K562 (cell line): Measurements from ENCODE around the gene CTNNA3. TPM values are rescaled to one million over a fixed set of nuclear protein-coding genes. Genes with fewer than 3 reads are reported as not detected.

ENCODE experiments used
- ATAC-seq: fragments of 200-7000 bp; cut with Tn5 transposase; 3 replicates; pipeline ENCODE4 v1.9.1; 2020; ENCODE audit warnings: moderate library complexity
- BruUV-seq: library from RNA; stranded (reverse); fragments of 400-500 nt; replicated peaks from 2 replicates; lab custom pipeline; 2021; lab: Mats Ljungman, UMichigan
- CTCF ChIA-PET: fragments of 300-600 bp; formaldehyde crosslinking; extraction: SDS; loops from one replicate; lab custom pipeline; 2021; ENCODE audit warnings: low intra/inter-chr PET ratio; lab: Yijun Ruan, JAX
- POLR2A ChIA-PET: fragments of 300-600, 350-650 bp; sonication (Branson Sonifier 250); formaldehyde crosslinking; extraction: SDS; loops from one replicate; lab custom pipeline; 2021; ENCODE audit warnings: antibody characterized with exemption, inconsistent platforms; lab: Yijun Ruan, JAX
- DNase-seq, 4 experiments: peaks; one replicate each; pipeline versions ENCODE4 v3.0.0 to v3.0.0-alpha.2; 2011 to 2018; ENCODE audit warnings: low spot score in 3 of 4, mixed read lengths in 3 of 4; ENCODE audit errors: extremely low read depth in 1 of 4
- FAIRE-seq: peaks from 2 replicates; lab custom pipeline; 2011; peaks lifted over from hg19 to GRCh38; lab: Jason Lieb, UNC
- H2AFZ ChIP-seq: 2 replicates; pipeline ENCODE4 v1.6.0; 2011; ENCODE audit warnings: low read depth, low read length, control low read depth, inconsistent platforms
- H3K27ac ChIP-seq: fragments of 200-600 bp; 3 replicates; pipeline ENCODE4 v1.8.0; 2011; ENCODE audit warnings: low read depth, mild to moderate bottlenecking, control low read depth, inconsistent platforms, low read length, moderate library complexity, mixed read lengths; ENCODE audit errors: extremely low read depth
- H3K27me3 ChIP-seq, 2 experiments: fragments of 300-600 bp in 1 of 2; 2 replicates in 1 of 2; 3 replicates in 1 of 2; pipeline versions ENCODE4 v1.6.0 to v1.8.0; 2011; ENCODE audit warnings: inconsistent platforms in 2 of 2, low read length in 2 of 2, mild to moderate bottlenecking in 1 of 2, mixed read lengths in 1 of 2, moderate library complexity in 1 of 2; ENCODE audit not compliant: control insufficient read depth in 2 of 2, insufficient read depth in 2 of 2
- H3K36me3 ChIP-seq: fragments of 300-600 bp; 3 replicates; pipeline ENCODE4 v1.8.0; 2011; ENCODE audit warnings: mild to moderate bottlenecking, low read length, inconsistent platforms; ENCODE audit not compliant: control insufficient read depth, insufficient read depth
- H3K4me1 ChIP-seq, 2 experiments: fragments of 200-600 bp in 1 of 2; replicated peaks in 1 of 2; 2 replicates in 1 of 2; 3 replicates in 1 of 2; pipeline versions ENCODE4 v1.5.1 to v1.8.0; 2011; ENCODE audit warnings: inconsistent platforms in 2 of 2, low read length in 2 of 2, mild to moderate bottlenecking in 1 of 2, mixed read lengths in 1 of 2, moderate library complexity in 1 of 2; ENCODE audit not compliant: control insufficient read depth in 2 of 2, insufficient read depth in 2 of 2
- H3K4me2 ChIP-seq: 2 replicates; pipeline ENCODE4 v1.6.1; 2011; ENCODE audit warnings: low read length, control low read depth, inconsistent platforms, mixed read lengths; ENCODE audit not compliant: insufficient read depth
- H3K4me3 ChIP-seq: fragments of 200-600 bp; sonication (generic), shearing (Covaris generic); 2 replicates; pipeline ENCODE4 v1.5.1; 2016; ENCODE audit warnings: control low read depth, inconsistent platforms
- H3K79me2 ChIP-seq: fragments of 200-600 bp; 3 replicates; pipeline ENCODE4 v1.8.0; 2011; ENCODE audit warnings: low read length, inconsistent platforms; ENCODE audit not compliant: control insufficient read depth, insufficient read depth
- H3K9ac ChIP-seq, 2 experiments: 2 replicates each; pipeline versions ENCODE4 v1.6.0 to v1.6.1; 2011; ENCODE audit warnings: low read depth in 2 of 2, low read length in 2 of 2, control low read depth in 1 of 2, inconsistent platforms in 1 of 2, mild to moderate bottlenecking in 1 of 2, mixed read lengths in 1 of 2; ENCODE audit not compliant: insufficient read depth in 1 of 2
- H3K9me1 ChIP-seq: one replicate; pipeline ENCODE4 v1.6.0; 2011; ENCODE audit warnings: inconsistent platforms, mild to moderate bottlenecking, low read length, moderate library complexity; ENCODE audit not compliant: control insufficient read depth, insufficient read depth
- H3K9me3 ChIP-seq: replicated peaks from 2 replicates; pipeline ENCODE4 v1.5.1; 2011; ENCODE audit warnings: low read depth, low read length, inconsistent platforms; ENCODE audit not compliant: control insufficient read depth, insufficient read depth
- H4K20me1 ChIP-seq: replicated peaks from 2 replicates; pipeline ENCODE4 v1.6.1; 2011; ENCODE audit warnings: low read length, inconsistent platforms, mixed read lengths; ENCODE audit not compliant: control insufficient read depth, insufficient read depth
- CCAR2 ChIP-seq: fragments of 200-400 bp; formaldehyde crosslinking; IDR thresholded peaks from 2 replicates; pipeline ENCODE4 v1.6.1; 2017; ENCODE audit warnings: mild to moderate bottlenecking, low read depth, low read length
- E2F1 ChIP-seq: sonication (generic); formaldehyde crosslinking; IDR thresholded peaks from 2 replicates; pipeline ENCODE4 v1.8.1; 2023; ENCODE audit warnings: mild to moderate bottlenecking, missing genetic modification reagents, moderate library complexity
- KLF16 ChIP-seq: IDR thresholded peaks from 2 replicates; pipeline ENCODE4 v1.6.1; 2016; ENCODE audit warnings: antibody characterized with exemption
- PHTF2 ChIP-seq: fragments of 250-450 bp; sonication (Bioruptor Pico); IDR thresholded peaks from 2 replicates; pipeline ENCODE4 v1.5.0; 2021; ENCODE audit warnings: mild to moderate bottlenecking
- SAP30 ChIP-seq: fragments of 200-600 bp; sonication (generic); IDR thresholded peaks from 2 replicates; pipeline ENCODE4 v1.6.1; 2012; ENCODE audit warnings: borderline replicate concordance, low read depth, mild to moderate bottlenecking, moderate library complexity, low read length, control low read depth, inconsistent platforms; ENCODE audit not compliant: insufficient read depth, poor library complexity, severe bottlenecking
- SIRT6 ChIP-seq: IDR thresholded peaks from one replicate; pipeline ENCODE4 v1.6.1; 2012; ENCODE audit warnings: low read depth, mild to moderate bottlenecking, control low read depth, inconsistent platforms, low read length, moderate library complexity
- SOX6 ChIP-seq: fragments of 450-650 bp; IDR thresholded peaks from 2 replicates; pipeline ENCODE4 v1.6.1; 2014; ENCODE audit warnings: mild to moderate bottlenecking
- SRF ChIP-seq, 2 experiments: fragments of 250-450, 450-650 bp in 1 of 2; sonication (Bioruptor Pico) in 1 of 2; sonication (generic) in 1 of 2; formaldehyde crosslinking; IDR thresholded peaks; 2 replicates each; pipeline versions ENCODE4 v1.5.0 to v1.5.1; 2020 to 2022; ENCODE audit warnings: mild to moderate bottlenecking in 1 of 2, missing genetic modification reagents in 1 of 2
- ZNF407 ChIP-seq: fragments of 450-650 bp; IDR thresholded peaks from 2 replicates; pipeline ENCODE4 v1.6.1; 2016; ENCODE audit warnings: low read depth
- ZNF507 ChIP-seq: conservative IDR thresholded peaks from 2 replicates; pipeline ENCODE4 v1.6.1; 2017; ENCODE audit warnings: missing genetic modification characterization, missing compliant biosample characterization
- ZNF586 ChIP-seq: fragments of 450-650 bp; formaldehyde crosslinking; conservative IDR thresholded peaks from 2 replicates; pipeline ENCODE4 v1.4.0; 2020; ENCODE audit warnings: mild to moderate bottlenecking, moderate library complexity
- WGBS: fragments of 100-300 bp; shearing (Covaris generic); methylation state at CpG from one replicate; pipeline ENCODE4 v1.1.6; 2016; ENCODE audit warnings: low coverage, mixed read lengths; ENCODE audit not compliant: insufficient coverage; ENCODE audit errors: missing lambda C conversion rate; 5-methylcytosine and 5-hydroxymethylcytosine counted together
- in situ Hi-C: fragments of 300-500 bp; cut with MboI; formaldehyde crosslinking; loops from 4 replicates; pipeline ENCODE4 v1.15.0; 2018; ENCODE audit warnings: inconsistent platforms, mixed read lengths
- intact Hi-C: fragments of 100-400 bp; cut with micrococcal nuclease; formaldehyde crosslinking; loops from 2 replicates; pipeline ENCODE4 v1.14.2; 2022
- polyA plus RNA-seq, 8 experiments: library from polyadenylated mRNA; depleted of rRNA in 4 of 8; stranded (reverse) in 5 of 8; unstranded in 3 of 8; fragments of >200 nt; fragmentation: Nextera tagmentation in 2 of 8; fragmentation: Illumina TruSeq in 1 of 8; extraction: Ambion mirVana in 2 of 8; extraction: Trizol in 1 of 8; gene quantifications; 2 replicates each; pipeline versions ENCODE4 v1.2.1 to v1.2.3, GENCODE V29; 2011 to 2014; ENCODE audit warnings: inconsistent platforms in 1 of 8, missing spikeins in 1 of 8
- total RNA-seq, 7 experiments: library from RNA; depleted of rRNA in 6 of 7; stranded (reverse); fragments of >200 nt in 6 of 7; fragmentation: Illumina TruSeq in 2 of 7; extraction: Trizol in 2 of 7; gene quantifications; 2 replicates each; pipeline versions ENCODE4 v1.2.1 to v1.2.3, GENCODE V29; 2011 to 2021; ENCODE audit warnings: low replicate concordance in 1 of 7

The CTNNA3 gene
- total and polyA plus RNA-seq, 9 of the 15 experiments (the other 6 are each of a cell fraction or from before 2014, with no cell fraction given): 0.04 TPM; not detected in 8

- in situ Hi-C loops: no loop called here
- no TSS peak for BruUV-seq
- peaks cover 7% of the 10 kb centered on the region; the same call in 1 of the 2 replicates for H3K9me3 ChIP-seq
- H3K36me3 ChIP-seq: no peaks in the 10 kb centered on the region
- H3K9ac ChIP-seq: no peak overlapping the region
- no peaks in the 10 kb centered on the region for H3K4me1 ChIP-seq
- no peak for FAIRE-seq
- ChIA-PET CTCF (no interaction called here), POLR2A (no interaction called here)
- no peak for ATAC-seq
- H4K20me1 ChIP-seq: no peaks in the 10 kb centered on the region
- no peaks in the 10 kb centered on the region for H3K79me2 ChIP-seq
- 4% methylated on average over 2 of the region's 2 CpGs for WGBS
- H3K9me1 ChIP-seq: no peaks in the 10 kb centered on the region
- H3K27ac ChIP-seq: no peak overlapping the region
- H2AFZ ChIP-seq: no peak overlapping the region
- intact Hi-C loops: no loop called here
- no peak overlapping the region for H3K4me3 ChIP-seq
- DNase-seq: no peak
- no peaks in the 10 kb centered on the region for H3K27me3 ChIP-seq
- H3K4me2 ChIP-seq: no peak overlapping the region
- TF ChIP-seq SIRT6: no peak
- no peak for TF ChIP-seq SAP30
- TF ChIP-seq ZNF586 (CRISPR knock-in tag): no peak
- no peak for TF ChIP-seq ZNF507 (tag)
- TF ChIP-seq CCAR2: no peak
- no peak for TF ChIP-seq PHTF2 (CRISPR knock-in tag)
- no peak for TF ChIP-seq SOX6
- no peak for TF ChIP-seq SRF (CRISPR knock-in tag; IDR thresholded peaks at IDR 0.05)
- no peak for TF ChIP-seq E2F1 (CRISPR knock-in tag)
- TF ChIP-seq ZNF407: no peak
- no peak for TF ChIP-seq KLF16
These were observed 1182.5 kb downstream of the CTNNA3 start for GRCh38 chr10:66513504-66513903.
